Midbrain (tissue), 1 donor: ENCODE results near the gene PMIS2.

ENCODE experiments used
- DNase-seq: peaks from one replicate; lab custom pipeline; 2025; lab: John Stamatoyannopoulos, UW

PMIS2 gene

GRCh38 chr19:35556846-35557538 lies 29.0 kb upstream of the PMIS2 start:
- no peak for DNase-seq

DNA sequence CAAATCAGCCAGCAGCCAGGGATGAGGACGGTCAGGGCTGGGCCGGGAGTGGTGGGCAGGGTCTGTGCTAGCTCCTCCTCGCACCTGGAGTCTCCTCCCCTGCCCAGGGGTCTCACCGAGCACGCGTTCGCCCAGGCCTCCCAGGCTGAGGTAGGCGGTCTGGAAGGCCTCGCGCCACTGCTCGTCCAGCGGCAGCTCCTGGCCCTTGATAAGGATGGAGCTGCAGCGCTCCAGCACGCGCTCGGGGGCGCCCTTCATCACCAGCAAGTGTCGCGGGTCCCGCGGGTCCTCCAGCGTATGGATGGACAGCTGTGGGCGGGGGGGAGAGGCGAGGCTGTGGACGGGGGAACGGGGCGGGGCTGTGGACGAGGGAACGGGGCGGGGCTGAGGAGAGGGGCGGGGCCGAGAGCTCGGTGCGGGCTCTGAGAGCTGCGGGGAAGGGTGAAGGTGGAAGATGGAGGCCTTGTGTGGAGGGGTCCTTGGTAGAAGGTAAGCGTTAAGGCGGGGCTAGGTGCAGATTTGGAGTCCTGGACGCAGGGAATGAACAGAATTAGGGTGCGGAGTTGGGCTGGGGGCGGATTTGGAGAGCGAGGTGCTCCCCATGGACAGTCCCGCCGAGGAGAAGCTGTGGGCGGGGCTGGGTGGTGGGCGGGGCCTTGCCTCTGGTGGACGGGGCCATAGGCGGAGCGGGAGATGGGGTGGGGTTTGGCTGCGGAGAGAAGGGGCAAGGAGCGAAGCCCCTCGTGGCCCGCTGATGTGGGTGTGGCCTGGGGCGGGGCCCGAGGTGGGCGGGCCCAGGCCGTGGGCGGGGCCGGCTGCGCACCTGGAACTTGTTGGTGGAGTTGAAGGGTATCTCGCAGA lies 28.2 kb upstream of the PMIS2 start:
- DNase-seq: no peak

DNA sequence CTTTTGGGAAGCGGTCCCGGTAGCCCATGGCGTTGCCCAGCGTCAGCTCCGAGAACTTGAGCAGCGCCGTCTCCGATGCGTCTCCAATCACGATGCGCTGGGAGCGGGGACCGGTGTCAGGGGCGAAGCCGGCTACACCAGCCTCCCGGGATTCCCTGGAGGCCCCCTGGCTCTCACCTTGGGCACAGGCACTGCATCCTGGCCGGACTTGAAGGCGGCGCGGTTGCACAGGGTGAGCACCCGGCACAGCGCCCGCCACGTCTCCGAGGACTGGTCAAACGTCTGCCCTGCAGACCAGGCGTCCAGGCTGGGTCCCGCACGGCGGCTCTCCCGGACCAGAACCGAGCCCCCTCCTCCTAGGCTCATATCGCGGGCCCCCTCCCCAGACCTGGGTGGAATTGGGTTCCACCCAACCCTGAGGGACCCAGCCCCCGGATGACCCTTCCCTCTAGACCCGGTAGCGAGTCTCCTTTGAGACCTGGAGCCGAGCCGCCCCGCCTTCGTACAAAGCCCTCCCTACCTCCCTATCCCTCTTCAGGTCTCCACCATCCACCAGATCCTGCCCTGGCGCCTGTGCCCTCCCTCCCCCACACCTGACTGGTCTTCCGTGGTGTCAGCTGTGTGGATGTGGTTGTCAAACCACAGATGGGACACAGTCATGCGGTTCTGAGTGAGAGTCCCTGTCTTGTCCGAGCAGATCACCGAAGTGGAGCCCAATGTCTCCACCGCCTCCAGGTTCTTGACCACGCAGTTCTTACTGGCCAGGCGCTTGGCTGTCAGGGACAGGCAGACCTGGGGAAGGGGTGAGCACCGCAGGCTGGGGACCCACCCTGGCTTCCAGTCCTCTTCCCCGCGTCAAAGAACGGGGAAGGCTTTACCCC lies 27.3 kb upstream of the PMIS2 start:
- no peak for DNase-seq

GRCh38 chr19:35559281-35559659 lies 26.7 kb upstream of the PMIS2 start:
- DNase-seq: no peak

DNA sequence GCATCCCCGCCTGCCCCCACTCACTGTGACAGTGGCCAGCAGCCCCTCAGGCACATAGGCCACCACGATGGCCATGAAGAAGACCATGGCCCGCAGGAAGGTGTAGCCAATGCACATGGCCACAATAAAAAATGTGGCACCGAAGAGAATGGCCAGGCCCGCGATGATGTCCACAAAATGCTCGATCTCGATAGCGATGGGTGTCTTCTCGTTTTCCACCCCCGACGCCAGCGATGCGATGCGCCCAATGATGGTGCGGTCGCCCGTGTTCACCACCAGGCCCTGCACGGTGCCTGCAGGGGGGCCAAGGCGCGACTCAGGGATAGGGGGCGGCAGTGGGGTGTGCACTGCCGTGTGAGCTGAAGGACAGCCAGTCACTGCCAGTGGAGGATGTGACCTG lies 26.2 kb upstream of the PMIS2 start:
- DNase-seq: no peak

DNA sequence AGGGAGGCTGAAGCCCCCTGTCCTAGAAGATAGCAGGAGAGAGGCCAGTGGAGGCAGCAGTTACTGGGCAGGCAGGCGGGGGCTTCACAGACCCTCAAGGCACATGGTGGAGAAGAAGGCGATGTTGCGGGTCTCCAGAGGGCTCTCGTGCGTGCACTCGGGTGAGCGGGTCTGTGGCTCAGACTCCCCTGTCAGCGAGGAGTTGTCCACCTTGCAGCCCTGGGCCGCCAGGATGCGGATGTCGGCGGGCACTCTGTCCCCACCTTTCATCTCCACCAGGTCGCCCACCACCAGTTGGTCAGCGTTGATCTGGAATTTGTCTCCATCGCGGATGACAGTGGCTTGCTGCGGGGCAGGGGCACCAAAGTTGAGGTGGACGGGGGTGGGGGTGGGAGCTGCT lies 25.7 kb upstream of the PMIS2 start:
- DNase-seq: no peak

DNA sequence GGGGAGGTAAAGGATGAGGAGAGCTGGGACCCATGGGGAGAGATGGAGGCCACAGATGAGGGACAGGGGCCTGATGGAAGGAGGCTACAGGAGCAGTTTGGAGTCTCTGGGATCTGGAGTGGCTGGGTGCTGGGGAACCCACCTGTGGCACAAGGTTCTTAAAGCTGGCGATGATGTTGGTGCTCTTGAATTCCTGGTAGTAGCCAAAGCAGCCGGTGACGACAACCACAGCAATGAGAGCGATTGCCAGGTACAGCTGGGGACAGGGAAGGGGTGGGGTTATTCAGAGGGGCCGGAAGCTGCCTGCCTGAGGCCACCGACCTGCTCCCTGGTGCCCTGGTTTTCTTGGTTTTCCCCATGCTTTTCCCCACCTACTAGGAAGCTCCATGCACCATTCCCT lies 25.3 kb upstream of the PMIS2 start:
- DNase-seq: no peak

- DNase-seq: no peak
Observed at GRCh38 chr19:35561436-35561835, 24.5 kb upstream of the PMIS2 start.

DNA sequence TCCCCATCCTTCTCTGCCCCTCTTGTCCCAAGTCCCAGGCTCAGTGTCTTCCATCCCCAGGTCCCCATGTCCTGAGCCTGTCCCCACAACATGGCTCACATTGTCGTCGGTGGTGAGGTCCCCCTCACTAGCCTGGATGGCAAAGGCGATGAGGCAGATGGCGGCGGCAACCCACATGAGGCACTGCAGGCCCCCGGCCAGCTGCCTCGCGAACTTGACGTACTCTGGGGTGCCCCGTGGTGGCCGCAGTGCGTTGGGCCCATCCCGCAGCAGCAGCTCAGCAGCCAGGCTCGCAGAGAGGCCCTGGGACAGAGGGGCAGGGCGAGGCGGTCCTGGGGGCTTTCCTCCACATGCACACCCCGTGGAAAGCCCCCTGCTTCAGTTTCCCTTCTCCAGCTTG lies 23.6 kb upstream of the PMIS2 start:
- DNase-seq: no peak

- no peak for DNase-seq
Observed at GRCh38 chr19:35562776-35563175, 23.2 kb upstream of the PMIS2 start.

GRCh38 chr19:35563207-35563829 lies 22.7 kb upstream of the PMIS2 start, which contains the start of gene ATP4A:
ATP4A (minus strand) TSS chr19:35563658; CDS start chr19:35563629, 29 bp downstream.
- DNase-seq: no peak

DNA sequence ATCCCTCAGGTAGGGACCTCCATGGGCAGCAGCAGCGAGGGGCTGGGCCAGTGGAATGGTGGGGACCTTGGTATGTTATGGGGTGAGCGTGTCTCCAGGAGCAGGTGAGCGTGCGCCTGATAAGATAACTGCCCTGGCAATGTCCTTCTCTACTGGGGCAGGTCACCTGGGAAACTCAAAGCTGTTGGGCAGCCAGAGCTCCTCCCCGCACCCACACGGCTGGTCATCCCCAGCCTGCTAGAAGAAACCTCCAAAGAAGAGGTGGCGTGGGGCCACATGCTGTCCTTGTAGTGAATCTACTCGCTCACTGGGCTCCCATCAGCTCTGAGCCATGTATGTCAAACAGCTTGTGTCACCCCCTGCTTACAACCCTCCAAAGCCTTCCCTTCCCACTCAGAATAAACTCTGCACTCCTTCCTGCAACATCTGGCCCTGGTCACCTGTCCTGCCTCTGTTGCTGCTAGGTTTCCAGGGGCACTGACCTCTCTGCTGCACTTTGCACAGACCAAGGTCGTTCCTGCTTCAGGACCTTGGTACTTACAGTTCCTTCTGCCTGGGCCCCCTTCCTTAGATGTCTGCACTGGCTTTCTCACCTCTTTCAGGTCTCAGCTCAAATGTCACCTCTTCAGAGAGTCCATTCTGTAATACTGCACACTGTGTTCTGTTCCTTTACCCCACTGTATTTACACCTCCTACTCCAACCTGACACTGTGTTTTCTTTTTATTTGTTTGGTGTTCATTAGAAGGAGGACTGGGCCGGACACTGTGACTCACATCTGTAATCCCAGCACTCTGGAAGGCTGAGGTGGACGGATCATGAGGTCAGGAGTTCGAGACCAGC lies 20.7 kb upstream of the PMIS2 start:
- no peak for DNase-seq

- DNase-seq: no peak
Observed at GRCh38 chr19:35566738-35567137, 19.2 kb upstream of the PMIS2 start.

DNA sequence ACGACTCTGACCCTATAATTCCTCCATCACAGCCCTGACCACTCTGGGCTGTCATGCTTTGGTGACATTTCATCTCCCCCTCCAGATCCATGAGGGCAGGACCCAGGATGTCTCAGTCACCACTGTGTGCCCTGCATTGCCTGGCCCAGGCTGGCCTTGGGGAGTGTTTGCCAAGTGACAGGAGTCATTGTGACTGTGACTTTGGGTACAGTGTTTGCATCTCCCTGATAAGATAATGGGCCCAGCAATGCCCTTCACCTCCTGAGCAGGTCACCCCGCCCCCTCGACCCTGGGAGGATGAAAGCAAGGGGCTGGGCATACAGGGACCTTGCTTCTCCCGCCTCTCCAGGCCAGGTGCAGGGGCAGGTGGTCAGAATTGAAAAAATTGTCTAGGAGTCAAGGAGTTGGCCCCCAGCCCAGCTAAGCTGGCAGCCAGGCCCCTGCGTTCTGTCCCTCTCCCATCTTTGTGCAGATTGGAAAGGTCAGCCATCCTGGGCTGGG lies 16.6 kb upstream of the PMIS2 start:
- no peak for DNase-seq

DNA sequence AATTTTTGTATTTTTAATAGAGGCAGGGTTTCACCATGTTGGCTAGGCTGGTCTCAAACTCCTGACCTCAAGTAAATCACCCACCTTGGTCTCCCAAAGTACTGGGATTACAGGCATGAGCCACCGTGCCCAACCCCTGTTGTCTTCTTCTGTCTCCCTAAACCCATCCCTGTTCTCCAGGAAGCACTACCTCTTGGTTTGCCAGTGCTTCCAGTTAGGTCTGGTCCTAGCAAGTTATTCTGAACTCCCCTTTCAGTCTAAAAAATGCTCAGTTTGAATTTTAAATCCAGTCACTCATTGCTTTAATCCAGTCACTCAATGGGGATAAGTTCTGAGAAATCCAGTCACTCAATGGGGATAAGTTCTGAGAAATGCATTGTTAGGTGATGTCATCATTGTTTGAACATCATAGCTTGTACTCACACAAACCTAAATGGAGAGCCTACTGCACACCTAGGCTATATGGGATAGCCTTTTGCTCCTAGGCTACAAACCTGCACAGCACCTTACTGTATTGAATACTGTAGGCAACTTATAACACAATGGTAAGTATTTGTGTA lies 14.5 kb upstream of the PMIS2 start:
- DNase-seq: no peak

GRCh38 chr19:35577918-35578317 lies 8.1 kb upstream of the PMIS2 start:
- no peak for DNase-seq

DNA sequence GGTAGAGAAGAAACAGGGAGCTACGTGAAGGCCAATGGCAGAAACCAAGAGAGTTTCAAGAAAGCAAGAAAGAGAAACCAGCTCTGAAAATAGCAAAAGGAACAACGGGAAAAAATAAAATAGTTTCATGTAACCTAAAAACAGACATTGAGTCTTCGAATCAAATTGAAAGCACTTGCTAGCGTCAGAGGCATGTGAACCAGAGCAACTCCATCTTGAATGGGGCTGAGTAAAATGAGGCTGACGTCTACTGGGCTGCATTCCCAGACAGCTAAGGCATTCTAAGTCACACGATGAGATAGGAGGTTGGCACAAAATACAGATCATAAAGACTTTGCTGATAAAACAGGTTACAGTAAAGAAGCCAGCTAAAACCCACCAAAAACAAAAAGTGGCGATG lies 7.3 kb upstream of the PMIS2 start:
- DNase-seq: no peak

- DNase-seq: no peak
Observed at GRCh38 chr19:35582760-35583159, 3.2 kb upstream of the PMIS2 start.

- DNase-seq: no peak
Observed at GRCh38 chr19:35587321-35587720, 1.3 kb downstream of the PMIS2 start.

DNA sequence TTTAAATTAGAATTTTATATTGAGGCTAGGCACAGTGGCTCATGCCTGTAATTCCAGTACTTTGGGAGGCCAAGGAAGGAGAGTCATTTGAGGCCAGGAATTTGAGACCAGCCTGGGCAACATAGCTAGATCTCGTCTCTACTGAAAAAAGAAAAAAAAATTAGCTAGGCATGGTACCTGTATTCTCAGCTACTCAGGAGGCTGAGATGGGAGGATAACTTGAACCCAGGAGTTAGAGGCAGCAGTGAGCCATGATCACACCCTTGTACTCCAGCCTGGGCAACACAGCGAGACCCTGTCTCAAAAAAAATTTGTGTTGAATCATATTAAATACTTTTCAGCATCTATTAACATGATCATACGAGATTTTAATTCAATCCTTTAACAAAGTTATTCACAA lies 4.9 kb downstream of the PMIS2 start:
- DNase-seq: no peak

DNA sequence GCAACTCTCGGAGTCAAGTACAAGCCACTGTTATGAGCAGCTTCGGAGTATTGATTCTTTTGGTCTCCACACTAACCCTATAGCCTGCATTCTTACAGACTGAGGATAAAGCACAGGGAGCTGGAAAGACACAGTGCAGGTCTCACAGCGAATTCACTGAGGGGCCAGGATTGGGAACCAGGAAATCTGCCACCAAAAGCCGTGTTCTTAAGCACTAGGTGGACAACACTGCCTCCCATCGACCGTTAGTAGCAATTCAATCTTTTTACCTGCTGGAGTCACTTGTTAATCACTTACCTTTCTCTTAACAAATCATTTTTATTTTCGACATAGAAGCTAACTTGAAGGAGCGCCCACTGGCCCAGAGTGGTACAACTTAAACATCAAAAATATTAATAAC lies 6.3 kb downstream of the PMIS2 start:
- DNase-seq: no peak
